KMS-11 (cell line): ENCODE measurements around the gene UEVLD.

Experiments used
- H2AFZ ChIP-seq: fragments of 200-600 bp; sonication (generic); 2 replicates; pipeline ENCODE4 v1.6.1; 2016; ENCODE audit warnings: antibody characterized with exemption, mixed run types, low read depth
- H3K27ac ChIP-seq: fragments of 200-600 bp; sonication (generic); 2 replicates; pipeline ENCODE4 v1.6.1; 2016; ENCODE audit warnings: mild to moderate bottlenecking, mixed run types
- H3K27me3 ChIP-seq: fragments of 200-600 bp; sonication (generic); 2 replicates; pipeline ENCODE4 v1.6.1; 2017; ENCODE audit warnings: mild to moderate bottlenecking, low read depth, mixed run types, moderate library complexity; ENCODE audit not compliant: insufficient read depth
- H3K36me3 ChIP-seq: fragments of 200-600 bp; sonication (generic); 2 replicates; pipeline ENCODE4 v1.6.1; 2017; ENCODE audit warnings: mild to moderate bottlenecking, mixed run types; ENCODE audit not compliant: insufficient read depth
- H3K4me1 ChIP-seq: fragments of 200-600 bp; sonication (generic); 2 replicates; pipeline ENCODE4 v1.6.1; 2016; ENCODE audit warnings: mild to moderate bottlenecking, low read depth, mixed run types; ENCODE audit not compliant: poor library complexity, severe bottlenecking
- H3K4me2 ChIP-seq: fragments of 200-600 bp; sonication (generic); 2 replicates; pipeline ENCODE4 v1.7.0; 2016; ENCODE audit warnings: mild to moderate bottlenecking, mixed run types
- H3K4me3 ChIP-seq: fragments of 200-600 bp; sonication (generic); IDR thresholded peaks from 2 replicates; pipeline ENCODE4 v1.6.1; 2017; ENCODE audit warnings: low read depth, low read length, mixed read lengths; ENCODE audit not compliant: insufficient read depth
- H3K79me2 ChIP-seq: fragments of 200-600 bp; sonication (generic); 2 replicates; pipeline ENCODE4 v1.6.1; 2016; ENCODE audit warnings: low read depth, mixed run types; ENCODE audit not compliant: insufficient read depth
- H3K9ac ChIP-seq: fragments of 200-600 bp; sonication (generic); 2 replicates; pipeline ENCODE4 v1.6.1; 2016; ENCODE audit warnings: mild to moderate bottlenecking, mixed run types
- H4K20me1 ChIP-seq: fragments of 200-600 bp; sonication (generic); 2 replicates; pipeline ENCODE4 v1.6.1; 2016; ENCODE audit warnings: mild to moderate bottlenecking, mixed run types; ENCODE audit not compliant: insufficient read depth
- CTCF ChIP-seq: fragments of 200-600 bp; sonication (generic); conservative IDR thresholded peaks from 2 replicates; pipeline ENCODE4 v1.6.1; 2017; ENCODE audit warnings: low read depth, mild to moderate bottlenecking, antibody characterized with exemption, low read length, moderate library complexity, mixed read lengths

Gene UEVLD

GRCh38 chr11:18578975-18579598 is 9.4 kb downstream of the UEVLD start:
- peak overlapping the region; percentile 52 for H3K4me2 ChIP-seq
- no peak overlapping the region for H2AFZ ChIP-seq
- no peak for TF ChIP-seq CTCF
- no peaks in the 10 kb centered on the region for H3K27me3 ChIP-seq
- no peak overlapping the region for H3K9ac ChIP-seq
- no peaks in the 10 kb centered on the region for H3K79me2 ChIP-seq
- H4K20me1 ChIP-seq, result no peaks in the 10 kb centered on the region
- H3K36me3 ChIP-seq, result no peaks in the 10 kb centered on the region
- H3K4me1 ChIP-seq, result peaks cover 30% of the 10 kb centered on the region
- H3K4me3 ChIP-seq, result no peak overlapping the region
- peak overlapping the region; percentile 10; the same call in 1 of the 2 replicates for H3K27ac ChIP-seq

GRCh38 chr11:18575361-18575760 is 13.2 kb downstream of the UEVLD start:
- no peak for TF ChIP-seq CTCF
- no peaks in the 10 kb centered on the region for H3K79me2 ChIP-seq
- H3K27me3 ChIP-seq, result no peaks in the 10 kb centered on the region
- H3K4me1 ChIP-seq, result peaks cover 26% of the 10 kb centered on the region
- H3K4me3 ChIP-seq, result no peak overlapping the region
- H3K27ac ChIP-seq, result no peak overlapping the region
- no peak overlapping the region for H2AFZ ChIP-seq
- no peaks in the 10 kb centered on the region for H4K20me1 ChIP-seq
- no peaks in the 10 kb centered on the region for H3K36me3 ChIP-seq
- no peak overlapping the region for H3K4me2 ChIP-seq
- no peak overlapping the region for H3K9ac ChIP-seq

GRCh38 chr11:18567081-18567480 is 21.5 kb downstream of the UEVLD start:
- Histone ChIP-seq H3K79me2 (no peaks in the 10 kb centered on the region), H3K4me1 (no peaks in the 10 kb centered on the region), H3K36me3 (no peaks in the 10 kb centered on the region), H3K27ac (no peak overlapping the region), H3K4me3 (no peak overlapping the region), H4K20me1 (no peaks in the 10 kb centered on the region), H3K9ac (no peak overlapping the region), H2AFZ (no peak overlapping the region), H3K27me3 (no peaks in the 10 kb centered on the region), H3K4me2 (no peak overlapping the region)
- no peak for TF ChIP-seq CTCF

- no peak overlapping the region for H2AFZ ChIP-seq
- H3K36me3 ChIP-seq, result no peaks in the 10 kb centered on the region
- H4K20me1 ChIP-seq, result no peaks in the 10 kb centered on the region
- no peaks in the 10 kb centered on the region for H3K79me2 ChIP-seq
- H3K4me3 ChIP-seq, result no peak overlapping the region
- no peak overlapping the region for H3K4me2 ChIP-seq
- H3K27me3 ChIP-seq, result no peaks in the 10 kb centered on the region
- no peak overlapping the region for H3K9ac ChIP-seq
- no peaks in the 10 kb centered on the region for H3K4me1 ChIP-seq
- TF ChIP-seq CTCF, result no peak
- no peak overlapping the region for H3K27ac ChIP-seq
These were observed 22.1 kb downstream of the UEVLD start for GRCh38 chr11:18566406-18566805.
